Measurements from ENCODE around the gene MAB21L3. TPM values are rescaled to one million over a fixed set of nuclear protein-coding genes. Genes with fewer than 3 reads are reported as not detected.
A peak's percentile ranks its signal among the peaks of the same experiment; 100 is the strongest.

MAB21L3 gene
- total RNA-seq, 1 donor from 2014 or later = 0.34 TPM

DNA sequence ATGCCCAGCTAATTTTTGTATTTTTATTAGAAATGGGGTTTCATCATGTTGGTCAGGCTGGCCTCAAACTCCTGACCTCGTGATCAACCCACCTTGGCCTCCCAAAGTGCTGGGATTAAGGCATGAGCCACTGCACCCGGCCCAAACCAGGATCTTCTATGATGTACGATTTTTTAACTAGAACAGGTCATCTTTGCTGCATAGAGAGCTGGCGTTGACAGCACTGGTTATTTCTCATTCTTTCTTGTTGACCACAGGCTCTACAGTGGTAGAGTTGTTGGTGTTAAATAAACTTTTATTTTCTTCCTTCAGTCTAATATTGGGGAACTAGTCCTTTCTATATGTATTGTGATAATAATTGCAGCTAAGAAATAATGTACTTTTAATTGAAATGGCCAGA, 3.8 kb upstream of the MAB21L3 start:
- Mint-ChIP-seq H3K27ac (ENCODE audit: unreplicated experiment) (no peak overlapping the region), H3K27me3 (ENCODE audit: low read depth, unreplicated experiment) (no peaks in the 10 kb centered on the region), H3K36me3 (ENCODE audit: low read depth, unreplicated experiment) (no peaks in the 10 kb centered on the region), H3K4me1 (ENCODE audit: low read depth, unreplicated experiment) (peaks cover 6% of the 10 kb centered on the region), H3K4me3 (ENCODE audit: unreplicated experiment) (no peak overlapping the region), H3K9me3 (ENCODE audit: unreplicated experiment) (no peaks in the 10 kb centered on the region)
- Histone ChIP-seq H3K36me3 (ENCODE audit: insufficient read depth, low read length) (no peaks in the 10 kb centered on the region), H3K27me3 (ENCODE audit: insufficient read depth, low read length) (no peaks in the 10 kb centered on the region), H3K4me1 (ENCODE audit: insufficient read depth, low read length) (no peaks in the 10 kb centered on the region), H2AFZ (ENCODE audit: low read depth, low read length) (no peak overlapping the region), H4K20me1 (ENCODE audit: insufficient read depth, low read length) (no peaks in the 10 kb centered on the region), H3K4me3 (ENCODE audit: insufficient read depth, low read depth, low read length) (no peak overlapping the region), H3K4me2 (ENCODE audit: low read length) (no peak overlapping the region), H3K9ac (ENCODE audit: low read length) (no peak overlapping the region), H3K27ac (ENCODE audit: low read depth, low read length) (no peak overlapping the region), H3K79me2 (ENCODE audit: insufficient read depth, low read length) (no peaks in the 10 kb centered on the region), H3K9me3 (ENCODE audit: insufficient read depth, low read depth, low read length) (no peaks in the 10 kb centered on the region)
- DNase-seq (ENCODE audit: low read depth) (no peak), FAIRE-seq (no peak)
- no peak for TF ChIP-seq EZH2 (IDR thresholded peaks at IDR 0.05; ENCODE audit: insufficient read depth, low read length)
- TF ChIP-seq, protein P1, sequence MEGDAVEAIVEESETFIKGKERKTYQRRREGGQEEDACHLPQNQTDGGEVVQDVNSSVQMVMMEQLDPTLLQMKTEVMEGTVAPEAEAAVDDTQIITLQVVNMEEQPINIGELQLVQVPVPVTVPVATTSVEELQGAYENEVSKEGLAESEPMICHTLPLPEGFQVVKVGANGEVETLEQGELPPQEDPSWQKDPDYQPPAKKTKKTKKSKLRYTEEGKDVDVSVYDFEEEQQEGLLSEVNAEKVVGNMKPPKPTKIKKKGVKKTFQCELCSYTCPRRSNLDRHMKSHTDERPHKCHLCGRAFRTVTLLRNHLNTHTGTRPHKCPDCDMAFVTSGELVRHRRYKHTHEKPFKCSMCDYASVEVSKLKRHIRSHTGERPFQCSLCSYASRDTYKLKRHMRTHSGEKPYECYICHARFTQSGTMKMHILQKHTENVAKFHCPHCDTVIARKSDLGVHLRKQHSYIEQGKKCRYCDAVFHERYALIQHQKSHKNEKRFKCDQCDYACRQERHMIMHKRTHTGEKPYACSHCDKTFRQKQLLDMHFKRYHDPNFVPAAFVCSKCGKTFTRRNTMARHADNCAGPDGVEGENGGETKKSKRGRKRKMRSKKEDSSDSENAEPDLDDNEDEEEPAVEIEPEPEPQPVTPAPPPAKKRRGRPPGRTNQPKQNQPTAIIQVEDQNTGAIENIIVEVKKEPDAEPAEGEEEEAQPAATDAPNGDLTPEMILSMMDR (IDR thresholded peaks at IDR 0.05; ENCODE audit: insufficient read depth, low read depth, low read length) = no peak

DNA sequence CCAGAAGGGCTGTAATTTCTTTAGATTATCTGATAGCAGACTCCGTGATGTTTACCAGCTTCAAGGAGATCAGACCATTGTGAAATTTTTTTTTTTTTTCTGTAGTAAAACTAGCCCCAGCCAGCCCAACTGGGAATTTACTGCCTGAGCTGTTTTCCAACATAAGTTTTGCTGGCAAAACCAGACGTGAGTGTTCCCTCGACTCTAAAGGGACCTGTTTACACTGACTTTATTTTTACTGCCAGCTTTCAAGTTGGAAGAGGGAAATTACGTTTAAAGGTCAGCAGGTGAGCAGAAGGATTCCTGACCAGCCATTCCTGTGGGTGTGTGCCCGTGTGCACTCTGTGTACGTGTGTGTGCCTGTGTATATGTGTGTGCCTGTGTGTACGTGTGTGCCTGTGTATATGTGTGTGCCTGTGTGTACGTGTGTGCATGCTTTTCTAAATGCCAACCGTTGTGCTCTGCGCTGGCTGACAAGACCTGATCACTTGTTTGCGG, 374 bp downstream of the MAB21L3 start:
- Histone ChIP-seq H3K36me3 (ENCODE audit: insufficient read depth, low read length) (no peaks in the 10 kb centered on the region), H3K79me2 (ENCODE audit: insufficient read depth, low read length) (no peaks in the 10 kb centered on the region), H4K20me1 (ENCODE audit: insufficient read depth, low read length) (no peaks in the 10 kb centered on the region), H2AFZ (ENCODE audit: low read depth, low read length) (no peak overlapping the region), H3K4me3 (ENCODE audit: insufficient read depth, low read depth, low read length) (no peak overlapping the region), H3K4me2 (ENCODE audit: low read length) (no peak overlapping the region), H3K27ac (ENCODE audit: low read depth, low read length) (no peak overlapping the region), H3K9ac (ENCODE audit: low read length) (no peak overlapping the region), H3K4me1 (ENCODE audit: insufficient read depth, low read length) (peaks cover 6% of the 10 kb centered on the region), H3K27me3 (ENCODE audit: insufficient read depth, low read length) (no peaks in the 10 kb centered on the region), H3K9me3 (ENCODE audit: insufficient read depth, low read depth, low read length) (no peaks in the 10 kb centered on the region)
- Mint-ChIP-seq H3K36me3 (ENCODE audit: low read depth, unreplicated experiment) (no peaks in the 10 kb centered on the region), H3K4me3 (ENCODE audit: unreplicated experiment) (no peak overlapping the region), H3K4me1 (ENCODE audit: low read depth, unreplicated experiment) (peaks cover 15% of the 10 kb centered on the region), H3K9me3 (ENCODE audit: unreplicated experiment) (no peaks in the 10 kb centered on the region), H3K27me3 (ENCODE audit: low read depth, unreplicated experiment) (no peaks in the 10 kb centered on the region), H3K27ac (ENCODE audit: unreplicated experiment) (no peak overlapping the region)
- FAIRE-seq = no peak
- TF ChIP-seq, protein P1 (IDR thresholded peaks at IDR 0.05; ENCODE audit: insufficient read depth, low read depth, low read length) = no peak
- TF ChIP-seq EZH2 (IDR thresholded peaks at IDR 0.05; ENCODE audit: insufficient read depth, low read length) = no peak
- no peak for DNase-seq (ENCODE audit: low read depth)

DNA sequence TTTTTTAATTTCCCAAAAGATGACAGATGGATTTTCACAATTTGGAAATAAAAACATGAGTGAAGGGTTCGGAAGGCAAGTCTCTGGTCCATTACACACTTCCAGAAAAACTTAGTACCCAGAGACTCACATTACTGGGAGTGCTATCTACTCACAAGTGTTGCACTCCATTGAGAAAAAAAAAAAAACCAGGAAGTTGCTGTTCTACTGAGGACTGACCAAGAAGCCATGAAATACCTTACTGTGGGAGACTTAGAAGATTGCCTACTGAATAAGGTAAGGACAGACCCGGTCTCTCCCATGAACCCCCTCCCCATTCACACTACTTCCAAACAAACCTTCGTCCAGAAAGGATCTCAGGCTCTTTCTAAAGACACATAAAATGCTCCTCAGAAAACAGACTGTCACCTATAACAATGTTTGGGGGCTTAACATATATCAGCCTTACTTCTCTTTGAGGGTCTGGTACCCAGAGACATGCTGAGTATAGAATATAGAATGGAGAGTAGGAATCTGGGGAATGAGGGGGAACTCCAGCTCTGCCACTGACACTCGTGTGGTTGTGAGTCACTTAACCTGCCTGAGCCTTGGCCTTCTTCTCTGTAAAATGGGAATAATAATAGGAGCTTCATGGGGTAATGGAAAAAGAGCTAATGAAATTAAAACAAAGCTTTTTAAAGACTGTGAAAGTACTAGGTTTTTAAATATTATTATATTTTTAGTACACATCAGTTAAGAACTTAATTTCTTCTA, 1.4 kb downstream of the MAB21L3 start:
- DNase-seq (ENCODE audit: low read depth) (no peak), FAIRE-seq (no peak)
- Mint-ChIP-seq H3K36me3 (ENCODE audit: low read depth, unreplicated experiment) (no peaks in the 10 kb centered on the region), H3K4me1 (ENCODE audit: low read depth, unreplicated experiment) (peaks cover 15% of the 10 kb centered on the region), H3K27ac (ENCODE audit: unreplicated experiment) (peak overlapping the region; percentile 16), H3K9me3 (ENCODE audit: unreplicated experiment) (no peaks in the 10 kb centered on the region), H3K4me3 (ENCODE audit: unreplicated experiment) (no peak overlapping the region), H3K27me3 (ENCODE audit: low read depth, unreplicated experiment) (no peaks in the 10 kb centered on the region)
- Histone ChIP-seq H3K79me2 (ENCODE audit: insufficient read depth, low read length) (no peaks in the 10 kb centered on the region), H3K27ac (ENCODE audit: low read depth, low read length) (no peak overlapping the region), H3K9ac (ENCODE audit: low read length) (no peak overlapping the region), H4K20me1 (ENCODE audit: insufficient read depth, low read length) (no peaks in the 10 kb centered on the region), H3K36me3 (ENCODE audit: insufficient read depth, low read length) (no peaks in the 10 kb centered on the region), H3K4me2 (ENCODE audit: low read length) (no peak overlapping the region), H2AFZ (ENCODE audit: low read depth, low read length) (no peak overlapping the region), H3K27me3 (ENCODE audit: insufficient read depth, low read length) (no peaks in the 10 kb centered on the region), H3K9me3 (ENCODE audit: insufficient read depth, low read depth, low read length) (no peaks in the 10 kb centered on the region), H3K4me1 (ENCODE audit: insufficient read depth, low read length) (peaks cover 6% of the 10 kb centered on the region), H3K4me3 (ENCODE audit: insufficient read depth, low read depth, low read length) (no peak overlapping the region)
- TF ChIP-seq, protein P1 (IDR thresholded peaks at IDR 0.05; ENCODE audit: insufficient read depth, low read depth, low read length) = no peak
- TF ChIP-seq EZH2 (IDR thresholded peaks at IDR 0.05; ENCODE audit: insufficient read depth, low read length) = no peak
